Caki2 (cell line): ENCODE measurements around the gene NLRC5. TPM values are rescaled to one million over a fixed set of nuclear protein-coding genes. Genes with fewer than 3 reads are reported as not detected.
"Not testable (repeated sequence)": the region's sequence is repeated elsewhere in the genome, so short reads cannot be mapped to it uniquely, and the experiment has no call there.

ENCODE experiments used
- DNase-seq: peaks from one replicate; pipeline ENCODE4 v3.0.0-alpha.2; 2015; ENCODE audit warnings: low read depth
- in situ Hi-C: cut with HindIII; loops from 2 replicates; pipeline ENCODE4 v1.10.0; 2016; ENCODE audit warnings: low sequenced_read_pairs, low pct_unique_long_range_greater_than_20kb, mixed read lengths
- total RNA-seq: library from RNA; depleted of rRNA; stranded (reverse); fragments of >200 nt; shearing (Covaris generic); gene quantifications from 2 replicates; pipeline ENCODE4 v1.2.3, GENCODE V29; 2014; ENCODE audit warnings: low replicate concordance

The NLRC5 gene
- total RNA-seq, 1 experiment from 2014 or later, result 3.1 TPM

GRCh38 chr16:57102888-57103851, 113.8 kb downstream of the NLRC5 start:
- in situ Hi-C loops, result no loop called here
- DNase-seq, result no peak

DNA sequence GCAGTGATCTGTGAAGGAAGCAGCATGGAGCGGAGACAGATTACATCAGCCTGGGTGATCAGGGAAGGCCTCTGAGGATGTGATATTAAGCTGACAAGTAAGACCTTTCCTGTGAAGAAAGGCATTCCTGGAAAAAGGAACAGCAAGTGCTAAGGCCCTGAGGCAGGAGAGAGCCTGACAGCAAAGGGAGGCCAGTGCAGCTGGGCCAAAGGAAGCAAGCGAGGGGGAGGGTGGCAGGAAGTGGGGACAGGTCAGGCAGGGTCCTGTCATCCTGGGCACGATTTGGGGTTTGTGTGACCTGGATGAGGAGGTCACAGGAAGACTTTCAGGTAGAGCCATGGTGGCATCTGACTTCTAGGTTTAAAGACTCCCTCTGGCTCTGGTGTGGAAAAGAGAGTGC, 115.3 kb downstream of the NLRC5 start:
- no peak for DNase-seq
- in situ Hi-C loops, result no loop called here

- in situ Hi-C loops, result no loop called here
- DNase-seq, result no peak
Observed at GRCh38 chr16:57105184-57105583, 115.8 kb downstream of the NLRC5 start.

DNA sequence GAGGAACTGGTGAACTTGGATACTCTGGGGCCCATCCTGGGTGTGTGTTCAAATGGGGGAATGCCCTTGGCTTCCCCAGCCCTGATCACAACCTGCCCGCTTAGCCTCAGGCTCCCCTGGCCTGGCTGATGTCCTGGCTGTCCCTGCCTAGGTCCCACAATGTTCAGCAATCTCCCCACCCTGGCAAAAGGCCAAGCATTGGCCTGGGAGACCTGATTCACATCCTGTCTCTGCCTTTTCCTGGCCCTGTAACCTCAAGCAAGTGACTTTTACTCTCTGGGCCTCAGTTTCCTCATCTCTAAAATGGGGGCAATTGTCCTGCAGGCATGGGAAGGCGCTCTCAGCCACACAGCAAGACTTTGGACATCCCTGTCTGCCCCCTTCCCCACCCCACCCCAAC, 117.4 kb downstream of the NLRC5 start:
- no peak for DNase-seq
- in situ Hi-C loops, result no loop called here

DNA sequence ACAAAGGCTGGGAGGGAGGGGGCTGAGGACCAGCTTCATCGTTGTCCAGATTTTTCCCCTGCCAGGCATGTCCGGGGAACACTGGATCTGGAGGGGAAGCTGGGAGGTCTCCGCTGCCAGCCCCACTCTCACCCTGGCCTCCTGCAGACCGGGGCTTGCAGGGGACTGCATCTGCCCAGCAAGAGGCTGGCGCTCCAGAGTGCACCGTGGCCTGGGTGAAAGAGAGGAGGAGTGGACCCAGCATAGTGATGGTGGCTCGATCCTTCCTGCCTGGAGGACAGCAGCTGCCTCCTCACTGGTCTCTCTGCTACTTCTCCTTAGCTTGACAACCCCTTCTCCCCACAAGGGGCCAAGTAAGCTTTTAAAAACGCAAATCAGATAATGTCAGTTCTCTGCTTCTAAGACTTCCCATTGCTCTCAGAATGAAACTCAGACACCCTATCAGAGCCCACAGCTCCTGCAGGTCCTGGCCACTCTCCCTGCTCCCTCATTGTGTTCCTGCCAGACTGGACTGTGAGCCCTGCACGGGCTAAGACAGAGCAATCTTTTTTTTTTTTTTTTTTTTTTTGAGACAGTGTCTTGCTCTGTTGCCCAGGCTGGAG, 118.1 kb downstream of the NLRC5 start:
- in situ Hi-C loops, result no loop called here

GRCh38 chr16:57108432-57108831, 119.1 kb downstream of the NLRC5 start:
- no peak for DNase-seq
- in situ Hi-C loops, result no loop called here

More for the DNA sequence above, 118.1 kb downstream of the NLRC5 start:
- DNase-seq, result no peak

DNA sequence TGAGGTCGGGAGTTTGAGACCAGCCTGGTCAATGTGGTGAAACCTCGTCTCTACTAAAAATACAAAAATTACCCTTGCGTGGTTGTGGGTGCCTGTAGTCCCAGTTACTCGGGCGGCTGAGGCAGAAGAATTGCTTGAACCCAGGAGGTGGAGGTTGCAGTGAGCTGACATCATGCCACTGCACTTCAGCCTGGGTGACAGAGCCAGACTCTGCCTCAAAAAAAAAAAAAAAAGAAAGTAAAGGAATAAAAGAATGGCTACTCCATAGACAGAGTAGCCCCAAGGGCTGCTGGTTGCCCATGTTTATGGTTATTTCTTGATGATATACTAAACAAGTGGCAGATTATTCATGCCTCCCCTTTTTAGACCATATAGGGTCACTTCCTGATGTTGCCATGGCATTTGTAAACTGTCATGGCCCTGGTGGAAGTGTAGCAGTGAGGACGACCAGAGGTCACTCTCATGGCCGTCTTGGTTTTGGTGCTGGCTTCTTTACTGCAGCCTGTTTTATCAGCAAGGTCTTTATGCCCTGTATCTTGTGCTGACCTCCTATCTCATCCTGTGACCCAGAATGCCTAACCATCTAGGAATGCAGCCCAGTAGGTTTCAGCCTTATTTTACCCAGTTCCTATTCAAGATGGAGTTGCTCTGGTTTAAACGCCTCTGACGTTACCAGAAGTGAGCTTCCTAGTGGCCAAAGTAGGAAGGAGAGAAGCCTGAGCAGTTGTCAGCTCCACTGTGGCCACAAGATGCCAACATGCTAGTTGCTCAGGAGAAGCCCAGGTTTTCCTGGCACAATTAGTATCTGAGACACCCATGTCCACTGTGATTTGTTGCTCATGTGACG, 120.1 kb downstream of the NLRC5 start:
- in situ Hi-C loops, result not testable (repeated sequence)

DNA sequence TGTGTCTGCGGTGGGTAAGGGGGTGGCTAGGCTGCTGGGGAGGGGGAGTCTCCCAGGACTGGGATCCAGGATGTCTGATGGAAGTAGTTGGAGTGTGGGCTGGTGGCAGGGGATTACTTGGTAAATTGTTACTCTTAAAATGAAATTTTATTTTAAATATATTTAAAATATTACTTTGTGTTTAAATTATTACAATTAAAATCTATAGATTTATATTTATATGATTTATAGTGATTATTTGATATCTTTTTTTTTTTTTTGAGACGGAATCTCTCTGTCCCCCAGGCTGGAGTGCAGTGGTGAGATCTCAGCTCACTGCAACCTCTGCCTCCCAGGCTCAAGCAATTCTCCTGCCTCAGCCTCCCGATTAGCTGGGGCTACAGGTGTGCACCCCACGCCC, 121.6 kb downstream of the NLRC5 start:
- DNase-seq, result no peak
- in situ Hi-C loops, result no loop called here

More for the DNA sequence above, 120.1 kb downstream of the NLRC5 start:
- DNase-seq, result not testable (repeated sequence)

DNA sequence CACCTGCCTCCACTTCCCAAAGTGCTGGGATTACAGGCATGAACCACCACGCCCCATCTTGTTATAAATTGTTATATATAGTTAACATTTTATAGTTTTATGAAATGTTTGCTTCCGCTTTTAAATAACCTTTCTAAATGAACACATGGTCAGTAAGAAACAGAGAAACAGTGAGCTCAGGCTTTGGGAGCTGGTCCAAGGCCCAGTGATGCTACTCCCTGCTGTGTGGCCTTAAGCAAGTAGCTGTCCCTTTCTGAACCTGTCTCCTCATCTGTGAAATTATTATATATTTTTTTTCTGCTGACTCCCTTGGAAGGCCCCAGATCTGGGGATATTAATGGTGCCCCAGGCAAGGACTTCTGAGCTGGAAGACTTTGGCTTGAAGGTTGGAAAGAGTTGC, 122.1 kb downstream of the NLRC5 start:
- in situ Hi-C loops, result no loop called here

GRCh38 chr16:57112403-57113041, 123.2 kb downstream of the NLRC5 start:
- DNase-seq, result no peak

More for the DNA sequence above, 122.1 kb downstream of the NLRC5 start:
- DNase-seq, result no peak

GRCh38 chr16:57113042-57113453, 123.7 kb downstream of the NLRC5 start:
- DNase-seq, result peak; percentile 20
- in situ Hi-C loops, result no loop called here

More at GRCh38 chr16:57112403-57113041, 123.2 kb downstream of the NLRC5 start:
- in situ Hi-C loops, result no loop called here

DNA sequence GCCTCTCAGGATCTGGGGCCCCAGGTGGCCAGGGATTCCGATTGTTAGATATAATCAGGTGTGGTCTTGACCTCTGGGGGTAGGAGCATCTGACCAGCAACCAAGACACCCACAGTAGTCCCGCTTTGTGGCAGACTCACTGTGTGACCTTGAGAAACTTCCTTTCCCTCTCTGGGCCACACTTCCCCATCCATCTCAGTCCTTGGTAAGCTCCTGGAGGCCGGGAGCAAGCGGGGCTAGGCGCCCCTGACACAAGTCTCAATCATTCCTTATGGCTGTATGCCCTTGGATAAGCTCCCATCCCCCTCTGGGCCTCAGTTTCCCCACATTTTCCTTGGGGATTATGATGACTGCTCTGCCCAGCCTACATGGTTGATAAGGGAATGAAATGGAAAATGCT, 124.3 kb downstream of the NLRC5 start:
- no peak for DNase-seq
- in situ Hi-C loops, result no loop called here

GRCh38 chr16:57115168-57115513, 125.8 kb downstream of the NLRC5 start:
- in situ Hi-C loops, result no loop called here
- DNase-seq, result no peak

- no peak for DNase-seq
- in situ Hi-C loops, result no loop called here
Observed at GRCh38 chr16:57115514-57116182, 126.3 kb downstream of the NLRC5 start.

- no peak for DNase-seq
Observed at GRCh38 chr16:57118461-57119084, 129.2 kb downstream of the NLRC5 start.

GRCh38 chr16:57123216-57123973, 134.0 kb downstream of the NLRC5 start:
- in situ Hi-C loops, result no loop called here
- no peak for DNase-seq

More at GRCh38 chr16:57118461-57119084, 129.2 kb downstream of the NLRC5 start:
- in situ Hi-C loops, result no loop called here
